WERI-Rb-1 (cell line): ENCODE results near the gene SLC6A4.

Experiments
- DNase-seq: peaks from one replicate; pipeline ENCODE4 v3.0.0-alpha.2; 2020
- H3K27ac ChIP-seq: fragments of 250-450 bp; sonication (Bioruptor Pico); 2 replicates; pipeline ENCODE4 v1.5.1; 2020; ENCODE audit warnings: mild to moderate bottlenecking, moderate library complexity
- H3K27me3 ChIP-seq: fragments of 250-450 bp; sonication (Bioruptor Pico); 2 replicates; pipeline ENCODE4 v1.5.1; 2021; ENCODE audit warnings: mild to moderate bottlenecking, low read depth, moderate library complexity; ENCODE audit not compliant: insufficient read depth, severe bottlenecking
- H3K36me3 ChIP-seq: fragments of 250-450 bp; sonication (Bioruptor Pico); 2 replicates; pipeline ENCODE4 v1.5.1; 2020; ENCODE audit warnings: mild to moderate bottlenecking, moderate library complexity
- H3K4me3 ChIP-seq: 2 replicates; pipeline ENCODE4 v1.5.1; 2011; ENCODE audit warnings: low read depth, mild to moderate bottlenecking, control low read depth, low read length
- H3K9me3 ChIP-seq: fragments of 250-450 bp; sonication (Bioruptor Pico); 2 replicates; pipeline ENCODE4 v1.5.1; 2021; ENCODE audit warnings: mild to moderate bottlenecking, moderate library complexity; ENCODE audit not compliant: severe bottlenecking
- CTCF ChIP-seq: IDR thresholded peaks from 2 replicates; pipeline ENCODE4 v1.5.1; 2011; ENCODE audit warnings: low read depth, mild to moderate bottlenecking, control low read depth, inconsistent platforms, low read length

Gene SLC6A4

GRCh38 chr17:30239089-30239462, 3.6 kb upstream of the SLC6A4 start:
- no peaks in the 10 kb centered on the region for H3K9me3 ChIP-seq
- TF ChIP-seq CTCF = no peak
- no peak overlapping the region for H3K27ac ChIP-seq
- no peaks in the 10 kb centered on the region for H3K36me3 ChIP-seq
- no peak overlapping the region for H3K4me3 ChIP-seq
- H3K27me3 ChIP-seq = no peaks in the 10 kb centered on the region
- DNase-seq = peak; percentile 33

GRCh38 chr17:30238387-30239088, 3.0 kb upstream of the SLC6A4 start:
- Histone ChIP-seq H3K27ac (no peak overlapping the region), H3K4me3 (no peak overlapping the region), H3K36me3 (no peaks in the 10 kb centered on the region), H3K9me3 (no peaks in the 10 kb centered on the region), H3K27me3 (no peaks in the 10 kb centered on the region)
- no peak for TF ChIP-seq CTCF
- no peak for DNase-seq

GRCh38 chr17:30238003-30238344, 2.5 kb upstream of the SLC6A4 start:
- DNase-seq = no peak
- Histone ChIP-seq H3K9me3 (no peaks in the 10 kb centered on the region), H3K36me3 (no peaks in the 10 kb centered on the region), H3K27me3 (no peaks in the 10 kb centered on the region), H3K4me3 (no peak overlapping the region), H3K27ac (no peak overlapping the region)
- TF ChIP-seq CTCF = no peak

GRCh38 chr17:30237296-30238002, 2.0 kb upstream of the SLC6A4 start:
- Histone ChIP-seq H3K4me3 (no peak overlapping the region), H3K27ac (no peak overlapping the region), H3K36me3 (no peaks in the 10 kb centered on the region), H3K27me3 (no peaks in the 10 kb centered on the region), H3K9me3 (no peaks in the 10 kb centered on the region)
- TF ChIP-seq CTCF = no peak
- no peak for DNase-seq

- H3K27ac ChIP-seq = no peak overlapping the region
- TF ChIP-seq CTCF = no peak
- H3K9me3 ChIP-seq = no peaks in the 10 kb centered on the region
- H3K27me3 ChIP-seq = no peaks in the 10 kb centered on the region
- H3K36me3 ChIP-seq = no peaks in the 10 kb centered on the region
- DNase-seq = no peak
- no peak overlapping the region for H3K4me3 ChIP-seq
These were observed 1.3 kb upstream of the SLC6A4 start for GRCh38 chr17:30236766-30237165.

GRCh38 chr17:30236297-30236624, 764 bp upstream of the SLC6A4 start:
- Histone ChIP-seq H3K27me3 (no peaks in the 10 kb centered on the region), H3K27ac (no peak overlapping the region), H3K36me3 (no peaks in the 10 kb centered on the region), H3K4me3 (no peak overlapping the region), H3K9me3 (no peaks in the 10 kb centered on the region)
- TF ChIP-seq CTCF = no peak
- no peak for DNase-seq
